HG02678 (cell line): ENCODE data around the gene APBA1.
A peak's percentile ranks its signal among the peaks of the same experiment; 100 is the strongest.
"Not testable (repeated sequence)": the region's sequence is repeated elsewhere in the genome, so short reads cannot be mapped to it uniquely, and the experiment has no call there.

Source experiments
- ATAC-seq: cut with Tn5 transposase; IDR thresholded peaks from one replicate; pipeline ENCODE4 v1.9.1; 2021; ENCODE audit warnings: mild to moderate bottlenecking, moderate library complexity; ENCODE audit not compliant: unreplicated experiment

APBA1 gene

GRCh38 chr9:69421908-69422801 is 250.0 kb downstream of the APBA1 start:
- peak; percentile 54 for ATAC-seq

GRCh38 chr9:69420611-69421270 is 251.4 kb downstream of the APBA1 start:
- ATAC-seq: no peak

GRCh38 chr9:69412741-69413150 is 259.4 kb downstream of the APBA1 start:
- no peak for ATAC-seq

- no peak for ATAC-seq
Measured at GRCh38 chr9:69411931-69412740, 260.0 kb downstream of the APBA1 start.

DNA sequence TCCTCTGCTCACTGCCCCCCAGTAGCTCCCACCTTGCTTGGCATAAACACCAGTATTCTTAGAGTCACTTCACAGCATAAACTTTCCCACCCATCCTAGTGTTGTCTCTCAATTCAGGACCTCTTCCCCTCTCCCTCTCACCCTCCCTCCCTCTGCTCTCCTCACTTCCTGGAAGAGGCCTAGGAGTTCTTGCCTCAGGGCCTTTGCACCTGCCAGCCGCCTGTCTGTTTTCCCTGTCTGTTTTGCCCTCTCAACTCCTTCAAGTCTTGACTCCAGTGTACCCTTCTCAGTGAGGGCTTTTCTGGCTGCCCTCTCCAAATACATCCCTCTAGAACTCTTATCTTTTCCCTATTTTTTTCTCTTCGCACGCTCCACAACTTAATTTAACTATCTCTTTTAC is 260.9 kb downstream of the APBA1 start:
- no peak for ATAC-seq

DNA sequence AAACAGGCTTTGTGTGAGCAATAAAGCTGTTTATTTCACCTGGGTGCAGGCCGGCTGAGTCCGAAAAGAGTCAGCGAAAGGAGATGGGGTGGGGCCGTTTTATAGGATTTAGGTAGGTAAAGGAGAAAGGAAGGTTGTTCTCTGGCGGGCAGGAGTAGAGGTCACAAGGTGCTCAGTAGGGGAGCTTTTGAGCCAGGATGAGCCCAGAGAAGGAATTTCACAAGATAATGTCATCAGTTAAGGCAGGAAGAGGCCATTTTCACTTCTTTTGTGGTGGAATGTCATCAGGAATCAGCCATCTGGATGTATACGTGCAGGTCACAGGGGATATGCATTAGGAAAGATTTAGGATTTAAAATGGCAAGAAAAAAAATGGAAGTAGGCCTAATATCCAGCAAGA is 262.2 kb downstream of the APBA1 start:
- ATAC-seq: not testable (repeated sequence)

DNA sequence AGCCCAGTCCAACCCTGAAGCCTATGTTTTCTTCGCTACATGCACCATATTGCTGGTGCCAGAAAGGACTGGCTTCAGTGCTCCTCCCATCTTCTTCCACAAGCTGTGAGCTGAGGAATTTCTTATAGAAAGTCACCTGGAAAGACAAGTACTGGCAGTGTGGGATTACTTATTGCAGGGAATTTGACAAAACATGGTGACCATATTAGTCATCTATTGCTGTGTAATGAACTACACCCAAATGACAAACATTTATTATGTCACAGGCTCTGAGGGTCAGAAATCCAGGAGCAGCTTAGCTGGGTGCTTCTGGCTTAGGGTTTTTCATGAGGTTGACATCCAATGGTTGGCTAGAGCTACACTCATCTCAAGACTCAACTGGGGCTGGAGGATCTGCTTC is 271.7 kb downstream of the APBA1 start:
- ATAC-seq: no peak

DNA sequence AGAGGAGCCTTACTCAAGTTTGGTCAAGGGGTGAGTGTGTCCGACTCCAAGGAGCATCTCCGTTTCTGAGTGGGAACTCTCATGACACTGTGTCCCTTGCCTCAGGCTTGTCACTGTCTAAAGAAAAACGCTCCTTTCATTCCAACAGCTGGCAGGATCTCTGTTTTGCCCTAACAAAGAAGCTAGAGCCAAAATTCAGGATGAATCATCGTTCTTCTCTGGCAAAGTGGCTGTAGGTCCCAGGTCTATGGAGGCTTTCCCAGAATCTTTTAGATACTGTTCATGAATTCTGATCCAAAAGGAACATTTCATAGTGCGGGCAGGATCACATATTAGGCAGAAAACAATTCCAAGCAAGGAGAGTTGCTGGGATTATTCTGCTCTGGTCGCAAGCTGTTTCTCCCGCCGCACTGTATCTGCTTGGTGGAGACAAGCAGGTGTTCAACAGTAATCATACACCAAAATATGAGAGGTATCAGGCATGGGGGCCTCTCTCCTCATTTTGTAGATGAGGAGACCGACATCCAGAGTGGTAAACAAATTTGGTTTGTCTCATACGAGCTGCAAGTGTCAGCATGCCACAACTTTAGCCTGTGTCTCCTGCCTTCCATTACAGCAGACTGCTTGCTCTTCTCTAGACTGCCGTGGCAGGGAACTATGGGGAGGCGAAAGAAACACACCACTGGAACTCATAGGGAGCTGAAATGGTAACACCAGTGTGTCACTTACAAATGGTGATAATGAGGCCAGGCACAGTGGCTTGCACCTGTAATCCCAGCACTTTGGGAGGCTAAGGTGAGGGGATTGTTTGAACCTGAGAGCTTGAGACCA is 274.6 kb downstream of the APBA1 start:
- no peak for ATAC-seq

GRCh38 chr9:69396759-69397158 is 275.4 kb downstream of the APBA1 start:
- ATAC-seq: no peak

GRCh38 chr9:69395718-69396117 is 276.5 kb downstream of the APBA1 start:
- no peak for ATAC-seq

DNA sequence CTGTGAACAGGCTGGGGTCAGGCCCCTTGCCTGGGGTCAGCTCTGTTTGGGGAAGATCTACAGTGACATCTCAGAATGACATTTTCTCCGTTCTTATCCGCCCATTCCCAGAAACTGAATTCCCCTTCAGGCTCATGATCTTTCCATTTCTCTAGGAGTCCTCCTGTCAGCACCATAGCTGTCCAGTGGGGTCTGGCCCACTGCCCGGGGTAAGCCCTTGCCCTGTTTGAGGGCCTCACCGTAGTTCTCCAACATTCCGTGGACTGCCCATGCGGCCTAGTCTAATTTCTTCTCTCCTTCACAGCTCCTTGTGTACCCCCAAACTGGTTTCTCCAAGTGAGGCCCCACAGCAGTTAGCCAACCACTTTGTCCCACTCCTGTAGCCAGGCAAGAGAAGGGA is 278.7 kb downstream of the APBA1 start:
- no peak for ATAC-seq

- ATAC-seq: no peak
Measured at GRCh38 chr9:69392826-69393225, 279.3 kb downstream of the APBA1 start.

DNA sequence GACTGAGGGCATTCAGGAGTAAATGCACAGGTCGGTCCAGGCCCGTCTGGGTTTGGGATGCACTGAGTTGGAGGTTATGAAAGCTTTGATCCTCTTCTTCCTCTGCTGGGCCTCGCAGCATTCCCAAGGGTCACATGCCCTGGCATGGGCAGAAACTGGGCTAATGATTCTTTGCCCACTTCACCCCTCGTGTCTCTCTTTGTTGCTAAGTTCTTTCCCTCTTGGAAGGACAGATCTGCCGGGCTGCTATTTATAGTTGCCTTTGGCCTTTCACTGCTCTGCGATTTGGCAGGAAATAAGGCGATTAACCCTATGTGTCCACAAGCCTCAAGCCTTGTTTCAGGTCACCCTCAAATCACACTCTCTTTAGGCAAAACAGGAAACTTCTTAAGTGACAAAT is 280.2 kb downstream of the APBA1 start:
- no peak for ATAC-seq

GRCh38 chr9:69391487-69391886 is 280.7 kb downstream of the APBA1 start:
- no peak for ATAC-seq

- ATAC-seq: no peak
Measured at GRCh38 chr9:69389437-69389995, 282.7 kb downstream of the APBA1 start.

DNA sequence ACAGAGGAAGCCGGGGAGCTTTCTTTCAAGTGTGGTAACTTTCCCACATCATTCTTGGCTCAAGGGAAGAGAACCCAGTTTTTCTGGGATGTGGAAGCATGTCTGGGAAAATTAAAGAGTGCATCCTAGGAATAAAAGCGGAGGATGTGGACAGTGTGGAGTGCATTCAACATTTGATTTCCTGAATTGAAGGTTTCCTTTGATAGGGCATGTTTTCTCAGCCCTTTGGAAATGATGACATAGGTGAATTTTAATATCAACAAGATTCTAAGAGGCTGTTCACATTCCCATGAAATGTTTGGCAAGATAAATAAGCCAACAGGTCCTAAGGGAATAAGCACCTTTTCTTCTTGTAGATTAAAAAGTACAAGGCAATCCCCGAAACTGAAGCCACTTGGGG is 283.6 kb downstream of the APBA1 start:
- no peak for ATAC-seq

GRCh38 chr9:69386651-69387050 is 285.5 kb downstream of the APBA1 start:
- no peak for ATAC-seq

GRCh38 chr9:69385581-69386033 is 286.6 kb downstream of the APBA1 start:
- no peak for ATAC-seq

DNA sequence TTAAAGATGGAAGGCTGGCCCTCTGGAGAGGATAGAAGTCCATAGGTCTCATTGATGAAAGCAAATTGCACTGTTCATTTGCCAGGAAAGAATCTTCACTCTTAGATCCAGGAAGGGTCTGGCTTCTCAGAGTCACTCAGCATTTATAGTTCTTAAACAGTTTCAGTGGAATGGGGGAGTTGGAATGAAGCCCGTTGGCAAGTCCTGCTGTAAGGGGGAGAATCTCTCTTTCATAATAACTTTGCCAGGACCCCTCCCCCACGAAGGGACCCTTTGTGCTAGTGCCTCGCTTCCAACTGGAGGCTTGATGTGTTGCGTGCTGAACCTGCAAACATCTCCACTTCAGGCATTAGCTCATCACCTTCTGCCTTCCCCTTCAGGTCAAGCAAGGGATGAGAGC is 290.0 kb downstream of the APBA1 start:
- ATAC-seq: no peak

- no peak for ATAC-seq
Measured at GRCh38 chr9:69380811-69381210, 291.4 kb downstream of the APBA1 start.
